Small intestine (tissue), 16 donors: ENCODE measurements around the gene TEP1. TPM values are rescaled to one million over a fixed set of nuclear protein-coding genes. Genes with fewer than 3 reads are reported as not detected.

ENCODE experiments used
- DNase-seq, 2 donors: peaks; one replicate each; pipeline versions ENCODE4 v3.0.0 to v3.0.0-alpha.2; 2013
- FAIRE-seq: peaks from 2 replicates; lab custom pipeline; 2012; peaks lifted over from hg19 to GRCh38; lab: Jason Lieb, UNC
- H3K27ac ChIP-seq, 3 donors: one replicate each; pipeline ENCODE4 v1.5.1; 2013; ENCODE audit warnings: low read length in 2 of 3, mild to moderate bottlenecking in 2 of 3, control low read depth in 1 of 3, inconsistent platforms in 1 of 3, low read depth in 1 of 3, moderate library complexity in 1 of 3
- H3K27me3 ChIP-seq, 3 donors: one replicate each; pipeline ENCODE4 v1.6.1; 2013; ENCODE audit warnings: low read length in 3 of 3, inconsistent platforms in 1 of 3; ENCODE audit not compliant: control insufficient read depth in 3 of 3, insufficient read depth in 3 of 3
- H3K36me3 ChIP-seq, 3 donors: one replicate each; pipeline ENCODE4 v1.6.1; 2013; ENCODE audit warnings: low read length in 3 of 3, inconsistent platforms in 1 of 3, low read depth in 1 of 3, mild to moderate bottlenecking in 1 of 3, moderate library complexity in 1 of 3; ENCODE audit not compliant: control insufficient read depth in 3 of 3, insufficient read depth in 2 of 3
- H3K4me1 ChIP-seq, 3 donors: one replicate each; pipeline ENCODE4 v1.6.1; 2013; ENCODE audit warnings: low read length in 2 of 3, inconsistent platforms in 1 of 3, low read depth in 1 of 3, mild to moderate bottlenecking in 1 of 3, moderate library complexity in 1 of 3; ENCODE audit not compliant: control insufficient read depth in 3 of 3, insufficient read depth in 2 of 3
- H3K4me3 ChIP-seq, 3 donors: one replicate each; pipeline ENCODE4 v1.5.1; 2013; ENCODE audit warnings: low read length in 3 of 3, control low read depth in 1 of 3, inconsistent platforms in 1 of 3, low read depth in 1 of 3, mild to moderate bottlenecking in 1 of 3, moderate library complexity in 1 of 3
- H3K9me3 ChIP-seq, 2 donors: one replicate each; pipeline ENCODE4 v1.6.1; 2013; ENCODE audit warnings: low read depth in 1 of 2, low read length in 1 of 2; ENCODE audit not compliant: control insufficient read depth in 2 of 2, insufficient read depth in 1 of 2
- WGBS, 3 donors: extraction: QIAGEN DNeasy Blood & Tissue Kit; methylation state at CpG; one replicate each; pipeline ENCODE4 v1.1.7; 2013; 5-methylcytosine and 5-hydroxymethylcytosine counted together
- long read RNA-seq, 10 donors: transcript quantifications; one replicate each; lab custom pipeline, GENCODE V29; 2026
- polyA plus RNA-seq, 4 donors: library from polyadenylated mRNA; stranded (reverse) in 3 of 4; unstranded in 1 of 4; fragments of 200-250 nt in 3 of 4; fragments of 120-200 nt in 1 of 4; gene quantifications; one replicate each; pipeline versions ENCODE4 v1.2.1 to v1.2.3, GENCODE V29; 2013
- donor health status: healthy with polysubstance abuse.
- donor health status: control.
- donor health status: control.
- donor health status: Bipolar disorder and iron deficiency.
- donor health status: healthy.

Gene TEP1
- polyA plus RNA-seq = 10 to 100 TPM; 32.9 to 87.4 (median 66.0) TPM
- long read RNA-seq, donor 1 = 0 reads
- long read RNA-seq, donor 2, partial matches to known transcripts = 9 of 10 reads
- long read RNA-seq, donor 2, other reads (novel, unspliced or antisense) = 0 of 10 reads
- long read RNA-seq, donor 3, transcript TEP1-208 (2 exons, 581 nt) = major isoform, 5 of 5 reads
- long read RNA-seq, donor 3, partial matches to known transcripts = 0 of 5 reads
- long read RNA-seq, donor 3, other reads (novel, unspliced or antisense) = 0 of 5 reads
- long read RNA-seq, donor 4 = 0 reads
- long read RNA-seq, donor 5 = 0 reads
- long read RNA-seq, donor 6, partial matches to known transcripts = 0 of 2 reads
- long read RNA-seq, donor 6, other reads (novel, unspliced or antisense) = 0 of 2 reads
- long read RNA-seq, donor 7 = 0 reads
- long read RNA-seq, donor 8 = 0 reads
- long read RNA-seq, donor 9 = 0 reads
- long read RNA-seq, donor 10 = 0 reads

DNA sequence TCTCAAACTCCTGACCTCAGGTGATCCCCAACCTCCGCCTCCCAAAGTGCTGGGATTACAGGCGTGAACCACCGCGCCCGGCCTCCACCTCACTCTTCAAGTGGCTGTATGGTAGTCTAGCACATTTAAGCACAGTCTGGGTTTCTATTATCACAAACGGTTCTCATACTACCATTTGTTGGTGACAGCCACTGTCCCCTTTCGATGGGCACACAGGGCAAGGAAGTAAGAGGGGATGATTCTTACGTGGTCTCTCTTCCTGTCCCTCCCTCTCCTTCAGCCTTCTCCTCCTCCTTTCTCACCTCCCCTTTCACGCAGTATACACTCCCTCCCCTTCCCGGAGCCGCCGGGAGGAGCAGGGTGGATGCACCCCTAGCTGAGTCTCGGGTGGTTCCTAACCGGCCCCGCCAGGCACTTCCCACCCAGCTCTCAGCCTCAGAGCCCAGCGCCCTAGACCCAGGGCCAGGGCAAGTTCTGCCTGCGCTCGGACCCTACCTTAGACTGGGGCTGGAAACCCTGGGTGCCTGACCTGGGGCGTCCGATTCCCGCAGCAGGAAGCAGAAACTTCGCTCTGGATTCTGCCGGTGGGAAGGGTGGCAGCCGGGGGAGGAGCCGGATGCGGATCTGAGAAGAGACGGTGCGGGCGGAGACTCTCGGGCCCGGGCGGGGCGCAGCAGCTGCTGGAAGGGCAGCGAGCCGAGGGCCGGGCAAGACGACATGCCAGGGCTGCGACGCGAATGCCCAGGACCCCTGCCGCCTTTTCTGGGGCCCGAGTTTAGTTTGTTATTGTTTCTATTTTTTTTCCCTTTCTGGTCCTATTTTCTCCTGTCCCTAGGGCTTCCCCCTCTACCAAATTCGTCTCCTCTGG is at the start of gene TEP1:
Gene TEP1 (minus strand): TSS at position 626 of the 868 bp plus-strand sequence. CDS start 5,062 bp downstream, outside the sequence.
- 0% methylated on average over 37 to 43 of the region's 43 CpGs for WGBS, 3 donors
- Histone ChIP-seq H3K36me3 (peaks cover 0 to 5% (median 0%) of the 10 kb centered on the region in 3 donors), H3K27ac (peak within 1 kb of the TSS; percentile 96 to 99 (median 96)), H3K4me1 (peaks cover 2 to 56% (median 12%) of the 10 kb centered on the region in 3 donors), H3K27me3 (no peaks in the 10 kb centered on the region), H3K9me3 (no peaks in the 10 kb centered on the region), H3K4me3 (peak within 1 kb of the TSS; percentile 76 to 91 (median 77))
- no peak for FAIRE-seq
- peak; percentile 90 to 94 for DNase-seq

DNA sequence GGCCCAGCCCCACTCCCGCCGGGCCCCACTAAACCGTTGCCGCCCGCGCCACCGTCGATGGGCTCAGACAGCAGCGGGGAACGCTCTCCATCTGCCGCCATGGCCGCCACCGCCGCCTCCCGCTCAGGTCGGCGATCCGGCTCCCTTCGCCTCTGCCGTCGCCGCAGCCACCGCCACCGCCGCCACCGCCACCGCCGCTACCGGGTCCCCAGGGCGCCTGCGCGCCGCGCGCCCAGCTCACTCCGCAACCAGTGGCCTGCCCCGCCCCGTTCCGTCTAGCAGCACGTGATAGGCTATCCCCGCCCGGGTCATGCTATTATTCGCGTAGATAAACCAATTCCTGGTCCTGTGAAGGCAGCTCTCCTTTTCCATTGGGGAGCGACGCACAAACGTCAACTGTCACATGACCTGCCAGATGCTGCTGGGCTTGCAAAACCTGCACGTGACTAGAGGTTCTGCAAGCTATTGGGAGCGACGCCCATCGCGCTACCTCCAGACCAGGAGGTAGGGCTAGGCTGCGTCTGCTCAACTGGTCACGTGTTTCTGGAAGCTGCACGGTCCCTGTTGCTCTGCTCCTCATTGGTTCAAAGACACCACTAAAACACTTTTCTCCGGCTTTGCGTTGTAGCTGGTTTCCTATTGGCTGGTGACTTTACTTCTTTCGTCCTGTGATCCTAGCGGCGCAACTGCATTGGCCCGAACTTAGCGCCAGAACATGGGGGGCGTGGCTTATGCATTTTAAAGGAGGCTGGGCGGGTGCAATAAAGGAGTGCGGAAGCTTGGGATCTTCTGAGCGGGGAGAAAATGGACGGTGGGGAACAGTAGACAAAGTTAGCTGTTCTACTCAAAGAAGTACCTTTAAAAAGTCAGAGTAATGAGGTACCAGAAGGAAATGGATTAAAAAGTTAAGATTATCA is 48.2 kb upstream of the TEP1 start, which contains the start of gene PIP4P1:
Gene PIP4P1 (minus strand): TSS at position 210 of the 917 bp plus-strand sequence. CDS start 109 bp downstream, at position 101.
- Histone ChIP-seq H3K27me3 (no peaks in the 10 kb centered on the region), H3K4me1 (peaks cover 2 to 41% (median 7%) of the 10 kb centered on the region in 3 donors), H3K27ac (peak within 1 kb of the TSS; percentile 88 to 96 (median 96)), H3K9me3 (no peaks in the 10 kb centered on the region), H3K36me3 (peaks cover 7 to 31% (median 9%) of the 10 kb centered on the region in 3 donors), H3K4me3 (peak within 1 kb of the TSS; percentile 71 to 80 (median 78))
- WGBS, 3 donors = 0% methylated on average over 56 to 67 of the region's 67 CpGs
- peak; percentile 96 for FAIRE-seq
- DNase-seq = peak; percentile 99 to 100

GRCh38 chr14:20460458-20461224 is 47.3 kb upstream of the TEP1 start:
- DNase-seq = peak; percentile 74 to 80
- 2 to 4% (median 3%) methylated on average over 31 to 32 of the region's 32 CpGs for WGBS, 3 donors
- FAIRE-seq = no peak
- Histone ChIP-seq H3K4me3 (peak overlapping the region; percentile 71 to 80 (median 78)), H3K27me3 (no peaks in the 10 kb centered on the region), H3K9me3 (no peaks in the 10 kb centered on the region), H3K27ac (peak overlapping the region; percentile 88 to 96 (median 96)), H3K36me3 (peaks cover 7 to 32% (median 9%) of the 10 kb centered on the region in 3 donors), H3K4me1 (peaks cover 2 to 37% (median 12%) of the 10 kb centered on the region in 3 donors)

- peaks cover 7 to 32% (median 9%) of the 10 kb centered on the region in 3 donors for H3K36me3 ChIP-seq
- H3K4me3 ChIP-seq = no peak overlapping the region
- H3K27ac ChIP-seq = no peak overlapping the region
- H3K4me1 ChIP-seq = peaks cover 2 to 38% (median 12%) of the 10 kb centered on the region in 3 donors
- DNase-seq (no peak), FAIRE-seq (no peak)
- 59 to 71% (median 59%) methylated on average over 8 of the region's 8 CpGs for WGBS, 3 donors
- no peaks in the 10 kb centered on the region for H3K27me3 ChIP-seq
- H3K9me3 ChIP-seq = no peaks in the 10 kb centered on the region
These were observed 44.9 kb upstream of the TEP1 start for GRCh38 chr14:20458031-20458789.

- WGBS, 3 donors = 75 to 78% (median 76%) methylated on average over 13 of the region's 13 CpGs
- H3K4me3 ChIP-seq = no peak overlapping the region
- DNase-seq = no peak
- H3K27ac ChIP-seq = peak overlapping the region in 1 of 3 donors; percentile 98
- H3K9me3 ChIP-seq = no peaks in the 10 kb centered on the region
- H3K36me3 ChIP-seq = peaks cover 8 to 35% (median 12%) of the 10 kb centered on the region in 3 donors
- no peak for FAIRE-seq
- no peaks in the 10 kb centered on the region for H3K27me3 ChIP-seq
- peaks cover 2 to 26% (median 9%) of the 10 kb centered on the region in 3 donors for H3K4me1 ChIP-seq
These were observed 43.7 kb upstream of the TEP1 start for GRCh38 chr14:20456971-20457370.

DNA sequence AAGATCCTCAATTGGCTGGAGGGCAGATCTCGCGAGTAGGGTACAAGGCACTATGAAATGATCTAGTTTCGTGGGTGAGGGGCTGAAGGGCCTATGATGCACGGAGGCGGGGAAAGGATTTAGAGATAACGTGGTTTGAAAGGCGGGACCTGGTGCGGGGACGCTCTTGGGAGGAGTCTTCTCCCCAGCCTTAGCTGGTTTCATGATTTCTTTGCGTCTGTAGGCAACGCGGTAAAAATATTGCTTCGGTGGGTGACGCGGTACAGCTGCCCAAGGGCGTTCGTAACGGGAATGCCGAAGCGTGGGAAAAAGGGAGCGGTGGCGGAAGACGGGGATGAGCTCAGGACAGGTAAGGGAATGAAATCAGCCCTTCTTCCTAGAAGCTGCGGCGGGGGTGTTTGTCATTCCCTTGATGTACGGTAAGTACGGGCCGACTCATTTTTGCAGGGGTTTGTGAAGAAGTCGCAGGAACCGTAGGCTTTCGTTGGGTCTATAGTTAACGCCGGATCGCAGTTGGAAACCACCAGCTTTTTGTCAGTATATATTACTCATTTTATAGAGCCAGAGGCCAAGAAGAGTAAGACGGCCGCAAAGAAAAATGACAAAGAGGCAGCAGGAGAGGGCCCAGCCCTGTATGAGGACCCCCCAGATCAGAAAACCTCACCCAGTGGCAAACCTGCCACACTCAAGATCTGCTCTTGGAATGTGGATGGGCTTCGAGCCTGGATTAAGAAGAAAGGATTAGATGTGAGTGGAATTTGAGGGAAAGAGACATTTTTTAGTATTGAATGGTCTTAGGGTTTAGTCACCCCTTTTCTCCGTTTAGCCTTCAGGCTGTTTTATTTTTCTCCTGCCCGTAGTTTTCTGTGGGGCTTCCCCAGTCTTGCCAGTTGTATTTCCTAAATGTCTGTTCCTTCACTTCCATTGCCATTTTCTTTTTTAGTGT is 42.3 kb upstream of the TEP1 start:
- Histone ChIP-seq H3K27me3 (no peaks in the 10 kb centered on the region), H3K27ac (peak overlapping the region; percentile 87 to 98 (median 95)), H3K36me3 (peaks cover 12 to 45% (median 15%) of the 10 kb centered on the region in 3 donors), H3K4me3 (peak overlapping the region; percentile 46 to 79 (median 61)), H3K9me3 (no peaks in the 10 kb centered on the region), H3K4me1 (peaks cover 2 to 26% (median 9%) of the 10 kb centered on the region in 3 donors)
- WGBS, 3 donors = 0 to 1% (median 1%) methylated on average over 39 of the region's 39 CpGs
- FAIRE-seq (no peak), DNase-seq (peak in 1 of 2 donors; percentile 86)
